Astrocyte (in vitro differentiated cells and primary cell): ENCODE measurements around the gene LRRC45. TPM values are rescaled to one million over a fixed set of nuclear protein-coding genes. Genes with fewer than 3 reads are reported as not detected.
"Not testable (repeated sequence)": the region's sequence is repeated elsewhere in the genome, so short reads cannot be mapped to it uniquely, and the experiment has no call there.

Experiments used
- DNase-seq: peaks from one replicate; pipeline ENCODE4 v3.0.0-alpha.2; 2010; ENCODE audit warnings: low read depth
- FAIRE-seq: peaks from 2 replicates; lab custom pipeline; 2011; peaks lifted over from hg19 to GRCh38; lab: Jason Lieb, UNC
- H2AFZ ChIP-seq: 2 replicates; pipeline ENCODE4 v1.6.0; 2012; ENCODE audit warnings: low read depth, low read length, inconsistent platforms
- H3K27ac ChIP-seq: 2 replicates; pipeline ENCODE4 v1.5.1; 2011; ENCODE audit warnings: low read depth, low read length, inconsistent platforms
- H3K27me3 ChIP-seq: 2 replicates; pipeline ENCODE4 v1.6.0; 2011; ENCODE audit warnings: low read length, inconsistent platforms; ENCODE audit not compliant: insufficient read depth
- H3K36me3 ChIP-seq: 2 replicates; pipeline ENCODE4 v1.5.1; 2011; ENCODE audit warnings: low read length, inconsistent platforms; ENCODE audit not compliant: insufficient read depth
- H3K4me1 ChIP-seq: 2 replicates; pipeline ENCODE4 v1.5.1; 2011; ENCODE audit warnings: low read length, inconsistent platforms; ENCODE audit not compliant: insufficient read depth
- H3K4me2 ChIP-seq: 2 replicates; pipeline ENCODE4 v1.6.0; 2012; ENCODE audit warnings: low read length, inconsistent platforms
- H3K4me3 ChIP-seq: 2 replicates; pipeline ENCODE4 v1.5.1; 2011; ENCODE audit warnings: low read depth, mild to moderate bottlenecking, low read length, inconsistent platforms; ENCODE audit not compliant: insufficient read depth
- H3K79me2 ChIP-seq: 2 replicates; pipeline ENCODE4 v1.6.0; 2012; ENCODE audit warnings: mild to moderate bottlenecking, low read length, inconsistent platforms; ENCODE audit not compliant: insufficient read depth
- H3K9ac ChIP-seq: 2 replicates; pipeline ENCODE4 v1.6.0; 2012; ENCODE audit warnings: mild to moderate bottlenecking, low read length, inconsistent platforms
- H3K9me3 ChIP-seq: 2 replicates; pipeline ENCODE4 v1.5.1; 2012; ENCODE audit warnings: low read depth, mild to moderate bottlenecking, low read length, inconsistent platforms; ENCODE audit not compliant: insufficient read depth
- H4K20me1 ChIP-seq: 2 replicates; pipeline ENCODE4 v1.6.0; 2012; ENCODE audit warnings: low read length, inconsistent platforms; ENCODE audit not compliant: insufficient read depth
- H3K27ac Mint-ChIP-seq: one replicate; pipeline ENCODE4 v1.8.0; 2021; ENCODE audit warnings: mild to moderate bottlenecking, mixed read lengths; ENCODE audit not compliant: unreplicated experiment
- H3K27me3 Mint-ChIP-seq: one replicate; pipeline ENCODE4 v1.8.0; 2021; ENCODE audit warnings: low read depth, mixed read lengths; ENCODE audit not compliant: unreplicated experiment
- H3K36me3 Mint-ChIP-seq: one replicate; pipeline ENCODE4 v1.8.0; 2021; ENCODE audit warnings: low read depth, mixed read lengths; ENCODE audit not compliant: unreplicated experiment
- H3K4me1 Mint-ChIP-seq: one replicate; pipeline ENCODE4 v1.8.0; 2021; ENCODE audit warnings: low read depth, mixed read lengths; ENCODE audit not compliant: unreplicated experiment
- H3K4me3 Mint-ChIP-seq: one replicate; pipeline ENCODE4 v1.8.0; 2021; ENCODE audit warnings: mild to moderate bottlenecking, moderate library complexity, mixed read lengths; ENCODE audit not compliant: unreplicated experiment
- H3K9me3 Mint-ChIP-seq: one replicate; pipeline ENCODE4 v1.8.0; 2021; ENCODE audit warnings: mild to moderate bottlenecking, mixed read lengths; ENCODE audit not compliant: unreplicated experiment
- CTCF ChIP-seq: IDR thresholded peaks from 2 replicates; pipeline ENCODE4 v1.5.1; 2011; ENCODE audit warnings: low read depth, mild to moderate bottlenecking, inconsistent platforms, low read length, moderate library complexity; ENCODE audit not compliant: insufficient read depth
- EZH2 ChIP-seq: IDR thresholded peaks from 2 replicates; pipeline ENCODE4 v1.6.1; 2012; ENCODE audit warnings: mild to moderate bottlenecking, low read length, inconsistent platforms; ENCODE audit not compliant: insufficient read depth
- total RNA-seq: library from RNA; stranded (reverse); gene quantifications from 2 replicates; pipeline ENCODE4 v1.2.1, GENCODE V29; 2021

The LRRC45 gene
- total RNA-seq, 1 donor from 2014 or later, result 6.6 TPM

- Histone ChIP-seq H3K9ac (no peak overlapping the region), H3K27ac (no peak overlapping the region), H3K4me3 (no peak overlapping the region)
These were observed 44.4 kb upstream of the LRRC45 start for GRCh38 chr17:81978524-81979298.

DNA sequence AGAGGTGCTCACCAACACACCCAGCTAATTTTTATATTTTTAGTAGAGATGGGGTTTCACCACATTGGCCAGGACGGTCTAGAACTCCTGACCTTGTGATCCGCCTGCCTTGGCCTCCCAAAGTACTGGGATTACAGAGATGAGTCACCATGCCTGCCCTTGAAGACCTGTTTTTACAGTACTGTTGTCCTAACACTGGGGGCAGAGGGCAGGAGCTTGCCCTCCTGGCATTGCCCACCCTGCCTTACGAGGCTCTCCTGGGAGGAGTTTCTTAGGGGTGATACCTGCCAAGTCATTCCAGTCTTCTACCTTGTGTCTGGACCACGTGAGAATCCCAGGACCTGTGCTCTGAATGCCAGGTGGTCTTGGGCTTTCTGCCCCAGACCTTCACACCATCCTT lies 43.0 kb upstream of the LRRC45 start:
- Histone ChIP-seq H3K36me3 (peaks cover 10% of the 10 kb centered on the region), H3K4me2 (no peak overlapping the region), H4K20me1 (peaks cover 9% of the 10 kb centered on the region), H3K9ac (no peak overlapping the region), H3K9me3 (no peaks in the 10 kb centered on the region), H2AFZ (no peak overlapping the region), H3K4me1 (peaks cover 7% of the 10 kb centered on the region), H3K27ac (no peak overlapping the region), H3K27me3 (no peaks in the 10 kb centered on the region), H3K4me3 (no peak overlapping the region), H3K79me2 (peaks cover 7% of the 10 kb centered on the region)
- peak overlapping the region; percentile 84 for H3K4me3 Mint-ChIP-seq
- peaks cover 7% of the 10 kb centered on the region for H3K4me1 Mint-ChIP-seq
- FAIRE-seq (no peak), DNase-seq (no peak)
- TF ChIP-seq EZH2 (no peak), CTCF (no peak)
- H3K36me3 Mint-ChIP-seq, result peaks cover 4% of the 10 kb centered on the region
- H3K27me3 Mint-ChIP-seq, result no peaks in the 10 kb centered on the region
- H3K9me3 Mint-ChIP-seq, result peaks cover 1% of the 10 kb centered on the region
- no peak overlapping the region for H3K27ac Mint-ChIP-seq

More at GRCh38 chr17:81978524-81979298, 44.4 kb upstream of the LRRC45 start:
- no peaks in the 10 kb centered on the region for H3K9me3 ChIP-seq
- no peaks in the 10 kb centered on the region for H3K27me3 ChIP-seq
- peaks cover 7% of the 10 kb centered on the region for H3K4me1 ChIP-seq
- Mint-ChIP-seq H3K4me3 (peak overlapping the region; percentile 84), H3K27ac (peak overlapping the region; percentile 63), H3K9me3 (peaks cover 3% of the 10 kb centered on the region), H3K4me1 (peaks cover 7% of the 10 kb centered on the region), H3K27me3 (no peaks in the 10 kb centered on the region), H3K36me3 (peaks cover 4% of the 10 kb centered on the region)
- peaks cover 7% of the 10 kb centered on the region for H3K36me3 ChIP-seq
- H3K4me2 ChIP-seq, result peak overlapping the region; percentile 97
- no peak for FAIRE-seq
- peaks cover 6% of the 10 kb centered on the region for H4K20me1 ChIP-seq
- TF ChIP-seq EZH2 (no peak), CTCF (no peak)
- H2AFZ ChIP-seq, result no peak overlapping the region
- H3K79me2 ChIP-seq, result peaks cover 7% of the 10 kb centered on the region
- DNase-seq, result no peak

DNA sequence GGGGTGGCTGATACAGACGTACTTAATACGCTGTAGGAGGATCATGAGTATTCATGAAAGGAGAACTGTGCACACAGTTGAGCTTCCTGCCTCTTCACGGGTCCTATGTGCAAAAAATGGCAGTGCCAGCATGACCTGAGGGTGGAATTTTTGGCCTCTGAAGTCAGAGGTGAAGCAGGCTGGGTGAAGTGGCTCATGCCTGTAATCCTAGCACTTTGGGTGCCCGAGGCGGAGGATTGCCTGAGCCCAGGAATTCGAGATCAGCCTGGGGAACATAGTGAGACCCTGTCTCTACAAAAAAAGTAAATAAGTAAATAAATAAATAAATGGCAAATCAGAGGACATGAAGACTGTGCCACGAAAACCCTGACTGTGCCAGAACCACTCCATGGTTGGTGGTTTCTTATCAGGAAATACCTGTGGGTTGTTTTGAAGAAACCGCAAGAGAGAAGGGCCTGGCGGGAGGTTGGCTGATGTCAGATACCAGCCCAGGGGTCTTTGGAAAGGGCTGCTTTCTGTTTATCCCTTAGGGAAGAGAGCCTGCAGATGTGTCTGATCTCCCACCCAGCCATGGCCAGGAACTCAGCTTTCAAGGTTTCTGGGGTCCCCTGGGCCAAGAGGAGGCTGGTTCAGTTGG lies 42.3 kb upstream of the LRRC45 start:
- Mint-ChIP-seq H3K27me3 (no peaks in the 10 kb centered on the region), H3K4me1 (peaks cover 7% of the 10 kb centered on the region), H3K4me3 (no peak overlapping the region), H3K9me3 (no peaks in the 10 kb centered on the region), H3K36me3 (peaks cover 4% of the 10 kb centered on the region), H3K27ac (no peak overlapping the region)
- TF ChIP-seq CTCF, result no peak
- TF ChIP-seq EZH2, result no peak
- Histone ChIP-seq H3K4me3 (no peak overlapping the region), H3K27ac (no peak overlapping the region), H3K4me2 (no peak overlapping the region), H4K20me1 (peaks cover 16% of the 10 kb centered on the region), H3K9ac (no peak overlapping the region), H3K9me3 (no peaks in the 10 kb centered on the region), H3K36me3 (peaks cover 17% of the 10 kb centered on the region), H3K79me2 (peaks cover 7% of the 10 kb centered on the region), H3K27me3 (no peaks in the 10 kb centered on the region), H3K4me1 (peaks cover 7% of the 10 kb centered on the region), H2AFZ (no peak overlapping the region)
- FAIRE-seq (no peak), DNase-seq (no peak)

DNA sequence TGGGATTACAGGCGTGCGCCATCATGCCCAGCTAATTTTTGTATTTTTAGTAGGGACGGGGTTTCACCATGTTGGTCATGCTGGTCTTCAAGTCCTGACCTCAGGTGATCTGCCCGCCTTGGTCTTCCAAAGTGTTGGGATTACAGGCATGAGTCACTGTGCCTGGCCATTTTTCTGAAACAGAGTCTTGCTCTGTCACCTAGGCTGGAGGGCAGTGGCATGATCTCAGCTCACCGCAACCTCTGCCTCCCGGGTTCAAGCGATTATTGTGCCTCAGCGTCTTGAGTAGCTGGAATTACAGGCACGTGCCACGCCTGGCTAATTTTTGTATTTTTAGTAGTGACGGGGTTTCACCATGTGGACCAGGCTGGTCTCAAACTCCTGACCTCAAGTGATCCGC lies 41.6 kb upstream of the LRRC45 start:
- H3K9me3 Mint-ChIP-seq, H3K27ac Mint-ChIP-seq, DNase-seq, FAIRE-seq, H3K4me3 ChIP-seq, H3K9me3 ChIP-seq, H3K4me2 ChIP-seq, H3K4me1 Mint-ChIP-seq, H3K4me1 ChIP-seq, H3K27me3 Mint-ChIP-seq, H3K27ac ChIP-seq, H3K27me3 ChIP-seq, H3K79me2 ChIP-seq, H3K36me3 Mint-ChIP-seq, H3K4me3 Mint-ChIP-seq, H3K9ac ChIP-seq, H2AFZ ChIP-seq: not testable (repeated sequence)
- Histone ChIP-seq H4K20me1 (peaks cover 17% of the 10 kb centered on the region), H3K36me3 (peaks cover 18% of the 10 kb centered on the region)
